Panc1 (cell line): ENCODE measurements around the gene LRMDA. TPM values are rescaled to one million over a fixed set of nuclear protein-coding genes. Genes with fewer than 3 reads are reported as not detected.

ENCODE experiments used
- ATAC-seq: fragments of 200-7000 bp; cut with Tn5 transposase; 2 replicates; pipeline ENCODE4 v1.9.1; 2020; ENCODE audit warnings: mild to moderate bottlenecking, moderate library complexity
- BruUV-seq: library from RNA; stranded (reverse); fragments of 400-500 nt; replicated peaks from 2 replicates; lab custom pipeline; 2021; lab: Mats Ljungman, UMichigan
- CTCF ChIA-PET: fragments of 300-600 bp; sonication (Branson Sonifier 250); formaldehyde crosslinking; loops from one replicate; lab custom pipeline; 2022; ENCODE audit warnings: antibody characterized with exemption; lab: Charles Lee
- POLR2A ChIA-PET: fragments of 300-600 bp; sonication (Branson Sonifier 250); formaldehyde crosslinking; loops from one replicate; lab custom pipeline; 2022; ENCODE audit warnings: antibody characterized with exemption; lab: Charles Lee
- DNase-seq: peaks from one replicate; pipeline ENCODE4 v3.0.0-alpha.2; 2010; ENCODE audit warnings: low read depth, low spot score
- H3K27ac ChIP-seq: 2 replicates; pipeline ENCODE4 v1.5.1; 2011; ENCODE audit warnings: mild to moderate bottlenecking, low read length, inconsistent platforms
- H3K27me3 ChIP-seq: fragments of 200-500 bp; sonication (Bioruptor generic); 2 replicates; pipeline ENCODE4 v1.6.0; 2014; ENCODE audit warnings: low read length, inconsistent platforms; ENCODE audit not compliant: control insufficient read depth, insufficient read depth
- H3K36me3 ChIP-seq: fragments of 200-500 bp; sonication (Bioruptor generic); 2 replicates; pipeline ENCODE4 v1.5.1; 2014; ENCODE audit warnings: inconsistent platforms, mild to moderate bottlenecking, low read length, moderate library complexity; ENCODE audit not compliant: control insufficient read depth, insufficient read depth
- H3K4me1 ChIP-seq: 2 replicates; pipeline ENCODE4 v1.5.1; 2011; ENCODE audit warnings: inconsistent platforms, mild to moderate bottlenecking, low read length, moderate library complexity; ENCODE audit not compliant: control insufficient read depth, insufficient read depth
- H3K4me3 ChIP-seq, 2 experiments: 2 replicates each; pipeline ENCODE4 v1.5.1; 2011 to 2012; ENCODE audit warnings: low read depth in 2 of 2, low read length in 2 of 2, mild to moderate bottlenecking in 2 of 2, inconsistent platforms in 1 of 2, moderate library complexity in 1 of 2
- H3K9me3 ChIP-seq: fragments of 200-500 bp; sonication (Bioruptor generic); 2 replicates; pipeline ENCODE4 v1.5.1; 2014; ENCODE audit warnings: low read depth, mild to moderate bottlenecking, inconsistent platforms, low read length, moderate library complexity; ENCODE audit not compliant: control insufficient read depth, insufficient read depth
- CTCF ChIP-seq: fragments of 450-650 bp; IDR thresholded peaks from 2 replicates; pipeline ENCODE4 v1.5.1; 2017; ENCODE audit warnings: mild to moderate bottlenecking
- POLR2AphosphoS5 ChIP-seq: IDR thresholded peaks from 2 replicates; pipeline ENCODE4 v1.6.1; 2012; ENCODE audit warnings: mild to moderate bottlenecking, low read depth, low read length, moderate library complexity
- REST ChIP-seq, 2 experiments: IDR thresholded peaks; 2 replicates each; pipeline ENCODE4 v1.6.1; 2011 to 2012; ENCODE audit warnings: low read depth in 2 of 2, control low read depth in 1 of 2, low read length in 1 of 2, mild to moderate bottlenecking in 1 of 2, moderate library complexity in 1 of 2; ENCODE audit not compliant: insufficient read depth in 1 of 2
- SIN3A ChIP-seq: IDR thresholded peaks from 2 replicates; pipeline ENCODE4 v1.6.1; 2012; ENCODE audit warnings: low read depth, mild to moderate bottlenecking, low read length, moderate library complexity, borderline replicate concordance; ENCODE audit not compliant: insufficient read depth
- TCF7L2 ChIP-seq: IDR thresholded peaks from 2 replicates; pipeline ENCODE4 v1.6.1; 2011; ENCODE audit warnings: mild to moderate bottlenecking, low read depth, low read length, inconsistent platforms
- in situ Hi-C: cut with HindIII; loops from 2 replicates; pipeline ENCODE4 v1.10.0; 2016; ENCODE audit warnings: low sequenced_read_pairs, low pct_unique_long_range_greater_than_20kb
- intact Hi-C: fragments of 100-400 bp; cut with micrococcal nuclease; formaldehyde crosslinking; loops from one replicate; pipeline ENCODE4 v1.10.0; 2022; ENCODE audit not compliant: unreplicated experiment
- total RNA-seq: library from RNA; stranded (reverse); gene quantifications from one replicate; pipeline ENCODE4 v1.2.1, GENCODE V29; 2021; ENCODE audit not compliant: unreplicated experiment

LRMDA gene
- total RNA-seq, 1 experiment from 2014 or later: 1.2 TPM

- ChIA-PET CTCF (no interaction called here), POLR2A (no interaction called here)
- no peak for TF ChIP-seq TCF7L2
- TF ChIP-seq SIN3A: no peak
- no peak overlapping the region for H3K27ac ChIP-seq
- no TSS peak for BruUV-seq
- DNase-seq (no peak), ATAC-seq (no peak)
- H3K9me3 ChIP-seq: no peaks in the 10 kb centered on the region
- H3K27me3 ChIP-seq: 0 out of 2 replicates have a peak, but pooled peaks cover 4% of the 10 kb centered on the region
- H3K4me3 ChIP-seq: no peak overlapping the region
- in situ Hi-C loops: no loop called here
- intact Hi-C loops: no loop called here
- H3K4me1 ChIP-seq: no peaks in the 10 kb centered on the region
- H3K36me3 ChIP-seq: no peaks in the 10 kb centered on the region
Measured at GRCh38 chr10:76129213-76129612, 697.8 kb downstream of the LRMDA start.

GRCh38 chr10:76130892-76131291, 699.5 kb downstream of the LRMDA start:
- H3K4me1 ChIP-seq: no peaks in the 10 kb centered on the region
- in situ Hi-C loops (no loop called here), intact Hi-C loops (no loop called here)
- no TSS peak for BruUV-seq
- TF ChIP-seq SIN3A: no peak
- no peak for TF ChIP-seq REST (IDR thresholded peaks at IDR 0.05; ENCODE audit: insufficient read depth in 1 of 2, low read depth in 2 of 2, low read length in 1 of 2)
- DNase-seq: no peak
- no peaks in the 10 kb centered on the region for H3K36me3 ChIP-seq
- CTCF ChIA-PET: no interaction called here
- H3K27me3 ChIP-seq: 0 out of 2 replicates have a peak, but pooled peaks cover 4% of the 10 kb centered on the region
- H3K4me3 ChIP-seq: no peak overlapping the region
- no peak overlapping the region for H3K27ac ChIP-seq
- POLR2A ChIA-PET: no interaction called here
- no peak for ATAC-seq
- no peaks in the 10 kb centered on the region for H3K9me3 ChIP-seq

- Histone ChIP-seq H3K4me3 (no peak overlapping the region), H3K27ac (no peak overlapping the region), H3K27me3 (no peaks in the 10 kb centered on the region), H3K36me3 (no peaks in the 10 kb centered on the region), H3K9me3 (no peaks in the 10 kb centered on the region), H3K4me1 (no peaks in the 10 kb centered on the region)
- ChIA-PET POLR2A (no interaction called here), CTCF (no interaction called here)
- BruUV-seq: no TSS peak
- intact Hi-C loops: no loop called here
- in situ Hi-C loops: no loop called here
- TF ChIP-seq REST (IDR thresholded peaks at IDR 0.05; ENCODE audit: insufficient read depth in 1 of 2, low read depth in 2 of 2, low read length in 1 of 2) (no peak), CTCF (no peak), POLR2AphosphoS5 (no peak), SIN3A (no peak), TCF7L2 (no peak)
- DNase-seq: no peak
- ATAC-seq: no peak
Measured at GRCh38 chr10:76133597-76134255, 702.3 kb downstream of the LRMDA start.
